Body of pancreas (tissue), 4 donors: ENCODE measurements around the gene TELO2. TPM values are rescaled to one million over a fixed set of nuclear protein-coding genes. Genes with fewer than 3 reads are reported as not detected.

Experiments used
- ATAC-seq: fragments of 150-250 bp; one replicate; pipeline ENCODE4 v1.9.1; 2016
- DNase-seq, 4 donors: peaks; one replicate each; pipeline ENCODE4 v3.0.0-alpha.2; 2019
- H3K27ac ChIP-seq, 4 donors: fragments of 200-600 bp; sonication (generic); 1 replicate in 3 of 4; 2 replicates in 1 of 4; pipeline versions ENCODE4 v1.5.1 to v1.6.1; 2016 to 2019; ENCODE audit warnings: mild to moderate bottlenecking in 1 of 4, mixed read lengths in 1 of 4, moderate library complexity in 1 of 4
- H3K27me3 ChIP-seq, 2 donors: fragments of 200-600 bp; sonication (generic); one replicate each; pipeline ENCODE4 v1.6.0; 2016; ENCODE audit warnings: mild to moderate bottlenecking in 1 of 2
- H3K36me3 ChIP-seq, 2 donors: fragments of 200-600 bp; sonication (generic); replicated peaks in 1 of 2; 2 replicates each; pipeline ENCODE4 v1.5.1; 2016; ENCODE audit warnings: low read depth in 2 of 2; ENCODE audit not compliant: insufficient read depth in 1 of 2
- H3K4me1 ChIP-seq: fragments of 200-600 bp; sonication (generic); one replicate; pipeline ENCODE4 v1.6.0; 2016
- H3K4me3 ChIP-seq, 2 donors: fragments of 200-600 bp; sonication (generic); 1 replicate in 1 of 2; 2 replicates in 1 of 2; pipeline ENCODE4 v1.5.1; 2016 to 2019
- H3K9me3 ChIP-seq, 3 donors: fragments of 200-600 bp; sonication (generic); 1 replicate in 2 of 3; 2 replicates in 1 of 3; pipeline ENCODE4 v1.5.1; 2016
- CTCF ChIP-seq, 7 experiments: fragments of 450-650 bp in 4 of 7; fragments of 200-600 bp in 3 of 7; sonication (generic) in 3 of 7; IDR thresholded peaks; one replicate each; pipeline ENCODE4 v1.5.1; 2016 to 2019; ENCODE audit warnings: antibody characterized with exemption in 7 of 7
- POLR2A ChIP-seq, 3 donors: fragments of 450-650 bp; IDR thresholded peaks; one replicate each; pipeline ENCODE4 v1.6.1; 2016; ENCODE audit warnings: antibody characterized with exemption in 3 of 3, mild to moderate bottlenecking in 2 of 3
- WGBS, 2 donors: methylation state at CpG; one replicate each; pipeline ENCODE4 v1.1.5; 2017; 5-methylcytosine and 5-hydroxymethylcytosine counted together
- intact Hi-C: fragments of 100-400 bp; cut with DNase I; formaldehyde crosslinking; loops from one replicate; pipeline ENCODE4 v1.15.1; 2023
- total RNA-seq, 2 donors: library from RNA; depleted of rRNA; stranded (reverse); fragments of >200 nt; gene quantifications; one replicate each; pipeline ENCODE4 v1.1.0, GENCODE V29; 2016

Gene TELO2
- total RNA-seq, 2 donors from 2014 or later: 25.4 to 76.5 TPM

DNA sequence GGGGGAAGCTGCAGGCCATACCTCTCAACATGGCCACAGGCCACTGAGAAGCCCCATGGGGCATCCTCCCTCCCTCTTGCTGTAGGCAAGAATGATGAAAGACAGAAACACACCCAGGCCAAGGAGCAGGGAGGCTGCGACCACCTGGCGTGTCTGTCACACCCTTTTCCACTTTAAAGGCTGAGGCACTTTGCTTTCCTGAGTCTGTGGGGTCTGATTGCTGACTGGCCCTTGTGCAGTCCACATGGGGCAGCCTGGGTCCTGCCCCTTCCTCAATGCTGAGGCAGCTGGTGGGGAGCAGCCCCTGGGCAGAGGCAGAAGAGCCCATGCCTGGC is 49.0 kb downstream of the TELO2 start:
- TF ChIP-seq CTCF (IDR thresholded peaks at IDR 0.05): no peak
- no peak for TF ChIP-seq POLR2A (IDR thresholded peaks at IDR 0.05)
- Histone ChIP-seq H3K4me3 (no peak overlapping the region), H3K36me3 (no peaks in the 10 kb centered on the region), H3K27ac (peak overlapping the region in 1 of 4 donors; percentile 55), H3K4me1 (no peaks in the 10 kb centered on the region), H3K27me3 (no peaks in the 10 kb centered on the region), H3K9me3 (no peaks in the 10 kb centered on the region)
- WGBS, 2 donors: 94 to 100% methylated on average over 2 of the region's 2 CpGs
- ATAC-seq (no peak), DNase-seq (no peak)
- intact Hi-C loops: no loop called here

DNA sequence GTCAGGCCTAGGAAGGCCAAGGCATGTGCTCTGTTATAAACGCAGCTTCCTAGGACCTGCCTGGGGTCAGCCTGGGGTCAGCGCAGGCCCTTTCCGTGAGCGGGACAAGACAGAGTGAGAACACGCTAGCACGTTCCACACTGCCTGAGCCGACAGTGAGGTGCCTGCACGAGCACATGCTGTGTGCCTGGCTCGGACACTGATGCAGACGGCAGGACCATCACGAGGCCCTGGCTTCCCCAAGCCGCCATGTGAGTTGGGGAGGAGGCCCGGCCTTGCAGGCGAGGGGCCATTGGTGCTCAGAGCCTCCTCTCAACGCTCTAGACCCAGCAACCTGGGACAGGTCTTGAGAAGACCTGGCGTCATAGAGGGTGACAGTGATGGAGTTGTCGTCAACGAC is 49.4 kb downstream of the TELO2 start:
- no peaks in the 10 kb centered on the region for H3K36me3 ChIP-seq
- peak overlapping the region in 2 of 4 donors; percentile 55 to 65 for H3K27ac ChIP-seq
- 85 to 92% methylated on average over 12 to 18 of the region's 18 CpGs for WGBS, 2 donors

DNA sequence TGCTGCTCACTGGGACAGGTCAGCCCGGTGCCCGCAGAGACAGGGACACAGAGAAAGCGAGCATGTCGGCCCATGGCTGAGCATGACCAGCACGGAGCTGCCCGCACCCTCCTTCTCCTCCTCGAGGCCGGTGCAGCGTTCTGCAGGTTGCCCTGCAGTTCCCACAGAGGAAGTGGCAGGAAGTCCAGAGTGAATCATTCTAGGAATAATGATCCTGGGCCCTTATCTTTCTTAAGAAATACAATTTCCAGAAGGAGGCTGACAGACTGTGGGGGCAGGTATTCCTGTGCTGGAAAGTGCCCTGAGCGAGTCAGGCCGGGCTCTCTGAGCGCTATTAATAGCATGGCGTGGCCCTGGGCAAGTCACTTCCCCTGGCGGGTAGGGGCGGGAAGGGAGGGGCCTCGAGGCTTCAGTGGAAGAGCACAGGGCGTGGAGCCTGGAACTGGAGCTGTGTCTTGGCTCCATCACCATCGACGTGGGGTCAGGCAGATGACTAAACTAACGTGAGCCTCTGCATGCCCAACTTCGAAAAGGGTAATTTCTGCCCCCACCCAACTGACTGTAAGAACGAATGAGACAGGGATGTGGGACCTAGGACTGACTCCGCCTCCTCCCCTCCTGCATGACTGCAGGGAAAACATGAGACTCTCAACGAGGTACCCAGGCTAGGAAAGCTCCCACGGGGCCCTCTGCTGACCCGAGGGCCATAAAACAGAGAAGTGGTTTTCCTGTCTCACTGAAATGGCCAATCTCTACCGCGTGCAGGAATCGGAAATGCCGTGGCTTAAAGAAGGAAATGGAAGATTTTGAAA is 50.1 kb downstream of the TELO2 start:
- DNase-seq (peak in 3 of 4 donors; percentile 29 to 61 (median 36)), ATAC-seq (peak; percentile 48)
- H3K27me3 ChIP-seq: no peaks in the 10 kb centered on the region
- H3K36me3 ChIP-seq: no peaks in the 10 kb centered on the region
- no peak for TF ChIP-seq CTCF (IDR thresholded peaks at IDR 0.05)
- H3K27ac ChIP-seq: peak overlapping the region in 2 of 4 donors; percentile 55 to 65
- 59 to 68% methylated on average over 23 to 30 of the region's 30 CpGs for WGBS, 2 donors
- no peaks in the 10 kb centered on the region for H3K4me1 ChIP-seq
- intact Hi-C loops: no loop called here
- H3K9me3 ChIP-seq: no peaks in the 10 kb centered on the region
- H3K4me3 ChIP-seq: no peak overlapping the region

More for the DNA sequence above, 49.4 kb downstream of the TELO2 start:
- no peak overlapping the region for H3K4me3 ChIP-seq
- ATAC-seq: no peak
- no peak for DNase-seq
- no peaks in the 10 kb centered on the region for H3K4me1 ChIP-seq
- H3K9me3 ChIP-seq: no peaks in the 10 kb centered on the region
- intact Hi-C loops: no loop called here
- no peaks in the 10 kb centered on the region for H3K27me3 ChIP-seq
- TF ChIP-seq CTCF (IDR thresholded peaks at IDR 0.05) (no peak), POLR2A (IDR thresholded peaks at IDR 0.05) (no peak)

GRCh38 chr16:1545044-1546040 is 52.2 kb downstream of the TELO2 start:
- H3K27ac ChIP-seq: peak overlapping the region in 2 of 4 donors; percentile 59 to 65
- H3K36me3 ChIP-seq: no peaks in the 10 kb centered on the region
- intact Hi-C loops: no loop called here
- H3K4me3 ChIP-seq: no peak overlapping the region
- DNase-seq (peak in 1 of 4 donors; percentile 8), ATAC-seq (peak; percentile 19)
- WGBS, 2 donors: 76 to 82% methylated on average over 22 to 25 of the region's 26 CpGs
- H3K27me3 ChIP-seq: no peaks in the 10 kb centered on the region
- H3K4me1 ChIP-seq: peaks cover 8% of the 10 kb centered on the region
- H3K9me3 ChIP-seq: no peaks in the 10 kb centered on the region
- TF ChIP-seq CTCF (IDR thresholded peaks at IDR 0.05) (no peak), POLR2A (IDR thresholded peaks at IDR 0.05) (no peak)
